Right lobe of liver (tissue), 6 donors: Measurements from ENCODE around the gene XCL2. TPM values are rescaled to one million over a fixed set of nuclear protein-coding genes. Genes with fewer than 3 reads are reported as not detected.
"Not testable (repeated sequence)": the region's sequence is repeated elsewhere in the genome, so short reads cannot be mapped to it uniquely, and the experiment has no call there.

Experiments used
- ATAC-seq, 4 donors: fragments of 200-7000 bp; cut with Tn5 transposase; one replicate each; pipeline ENCODE4 v1.9.1; 2020; ENCODE audit warnings: mild to moderate bottlenecking in 4 of 4, moderate library complexity in 4 of 4
- DNase-seq, 3 donors: peaks; one replicate each; pipeline ENCODE4 v3.0.0-alpha.2; 2020
- H3K27ac ChIP-seq, 3 donors: fragments of 200-600 bp; one replicate each; pipeline ENCODE4 v1.8.0; 2022
- H3K27me3 ChIP-seq, 2 donors: fragments of 200-600 bp; one replicate each; pipeline ENCODE4 v1.8.0; 2022
- H3K36me3 ChIP-seq, 4 donors: fragments of 200-600 bp; sonication (generic) in 1 of 4; one replicate each; pipeline versions ENCODE4 v1.5.1 to v1.8.0; 2017 to 2022; ENCODE audit warnings: control low read depth in 1 of 4
- H3K4me1 ChIP-seq, 4 donors: fragments of 200-600 bp; sonication (generic) in 1 of 4; one replicate each; pipeline versions ENCODE4 v1.5.1 to v1.8.0; 2017 to 2022; ENCODE audit warnings: control low read depth in 1 of 4
- H3K4me3 ChIP-seq, 3 donors: fragments of 200-600 bp; one replicate each; pipeline ENCODE4 v1.8.0; 2022
- H3K9me3 ChIP-seq, 4 donors: fragments of 200-600 bp; sonication (generic) in 1 of 4; one replicate each; pipeline versions ENCODE4 v1.5.1 to v1.8.0; 2017 to 2022; ENCODE audit warnings: control low read depth in 1 of 4
- CTCF ChIP-seq, 4 donors: fragments of 200-600 bp in 3 of 4; fragments of 450-650 bp in 1 of 4; IDR thresholded peaks; one replicate each; pipeline versions ENCODE4 v1.5.1 to v1.8.0; 2016 to 2022; ENCODE audit warnings: antibody characterized with exemption in 4 of 4, mild to moderate bottlenecking in 2 of 4
- POLR2A ChIP-seq: fragments of 450-650 bp; IDR thresholded peaks from one replicate; pipeline ENCODE4 v1.6.1; 2017; ENCODE audit warnings: antibody characterized with exemption, mild to moderate bottlenecking
- WGBS: methylation state at CpG from one replicate; pipeline ENCODE4 v1.1.6; 2018; ENCODE audit warnings: low coverage, low lambda C conversion rate; ENCODE audit not compliant: insufficient coverage; ENCODE audit errors: missing lambda C conversion rate; 5-methylcytosine and 5-hydroxymethylcytosine counted together
- intact Hi-C, 2 donors: fragments of 100-400 bp; cut with DNase I; formaldehyde crosslinking; loops; one replicate each; pipeline versions ENCODE4 v1.11.2 to v1.14.1; 2022
- long read RNA-seq: library from polyadenylated mRNA; unstranded; transcript quantifications from one replicate; pipeline ENCODE4 v2.0.0, GENCODE V29; 2019
- total RNA-seq, 6 experiments: library from RNA; depleted of rRNA in 2 of 6; stranded (reverse); fragments of >200 nt in 2 of 6; fragmentation: NEBNext Ultra II Directional in 3 of 6; extraction: Animal tissue kit (Norgen Biotek cat#: 25700) in 3 of 6; gene quantifications; one replicate each; pipeline versions ENCODE4 v1.1.0 to v1.2.4, GENCODE V29; 2016 to 2023
- donor health status: DM: no; HTN: yes; CAD: no.
- donor health status: DM: no; HTN: no; CAD: no.
- donor health status: DM: no; HTN: no; CAD: no.
- donor health status: DM: no; HTN: yes; CAD: no.
- donor health status: DM: no; HTN: yes; CAD: no.

XCL2 gene
- 1 to 10 TPM in 2 of 6 experiments, not detected in 4; 1.4 to 1.6 TPM for total RNA-seq
- long read RNA-seq: 0 reads

GRCh38 chr1:168543840-168544498 lies at the start of gene XCL2:
Gene XCL2, minus strand, starts transcription at chr1:168543997. Its CDS starts 33 bp downstream, at chr1:168543964.
- WGBS: 78% methylated on average over 5 of the region's 8 CpGs
- H3K4me3 ChIP-seq, H3K27me3 ChIP-seq, H3K27ac ChIP-seq, DNase-seq, H3K36me3 ChIP-seq, intact Hi-C loops, H3K9me3 ChIP-seq: not testable (repeated sequence)
- peak in 1 of 4 donors; percentile 25 for ATAC-seq
- peaks cover 0 to 15% (median 0%) of the 10 kb centered on the region in 4 donors for H3K4me1 ChIP-seq

GRCh38 chr1:168591641-168592250 lies 47.9 kb upstream of the XCL2 start:
- Histone ChIP-seq H3K36me3 (no peaks in the 10 kb centered on the region), H3K4me3 (no peak overlapping the region), H3K9me3 (no peaks in the 10 kb centered on the region), H3K27ac (no peak overlapping the region), H3K27me3 (no peaks in the 10 kb centered on the region), H3K4me1 (no peaks in the 10 kb centered on the region)
- 56% methylated on average over 2 of the region's 2 CpGs for WGBS
- intact Hi-C loops: no loop called here
- TF ChIP-seq CTCF (IDR thresholded peaks at IDR 0.05) (no peak), POLR2A (no peak)
- DNase-seq (no peak), ATAC-seq (no peak)

DNA sequence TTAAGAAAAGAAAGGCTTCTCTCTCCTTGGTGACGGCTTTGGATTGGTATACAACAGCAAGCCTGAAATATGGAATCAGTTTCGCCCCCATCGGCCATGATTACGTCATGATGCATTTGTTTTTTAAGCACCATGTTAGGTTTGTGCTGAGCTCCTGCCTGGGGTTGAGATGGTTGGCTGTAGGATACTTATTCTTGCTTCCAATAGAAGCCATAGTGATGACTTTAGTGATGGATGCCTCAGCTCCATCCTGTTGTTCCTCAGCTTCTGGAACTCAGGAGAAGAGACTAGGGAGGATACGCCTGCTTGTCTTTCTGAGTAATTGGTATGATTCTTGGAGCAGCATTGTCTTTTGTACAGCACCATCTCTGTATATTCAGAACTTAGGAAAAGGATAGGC lies 47.3 kb upstream of the XCL2 start:
- no peaks in the 10 kb centered on the region for H3K4me1 ChIP-seq
- H3K36me3 ChIP-seq: no peaks in the 10 kb centered on the region
- no peak overlapping the region for H3K27ac ChIP-seq
- intact Hi-C loops: no loop called here
- 67% methylated on average over 4 of the region's 5 CpGs for WGBS
- TF ChIP-seq POLR2A (no peak), CTCF (IDR thresholded peaks at IDR 0.05) (no peak)
- H3K27me3 ChIP-seq: no peaks in the 10 kb centered on the region
- no peak overlapping the region for H3K4me3 ChIP-seq
- H3K9me3 ChIP-seq: no peaks in the 10 kb centered on the region
- no peak for ATAC-seq
- DNase-seq: no peak

DNA sequence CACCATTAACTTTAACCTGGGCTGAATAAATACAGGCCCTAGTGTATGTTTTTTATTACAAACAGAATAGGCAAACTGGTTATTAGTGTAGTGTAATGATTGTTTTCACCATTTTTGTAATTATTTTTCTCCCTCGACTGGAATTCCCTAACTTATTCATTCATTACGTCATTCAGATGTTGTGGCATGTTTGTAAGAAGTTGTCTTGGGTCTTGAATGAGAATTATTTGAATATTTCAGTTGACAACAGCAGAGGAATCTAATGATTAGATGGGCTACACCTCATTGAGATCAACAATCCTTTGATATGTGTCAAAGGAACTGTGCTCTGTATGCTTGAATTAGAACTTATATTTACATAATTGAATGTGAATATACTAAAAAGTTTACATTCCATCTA lies 45.4 kb upstream of the XCL2 start:
- Histone ChIP-seq H3K27ac (no peak overlapping the region), H3K4me3 (no peak overlapping the region), H3K27me3 (no peaks in the 10 kb centered on the region), H3K36me3 (no peaks in the 10 kb centered on the region), H3K4me1 (no peaks in the 10 kb centered on the region), H3K9me3 (no peaks in the 10 kb centered on the region)
- 66% methylated on average over 2 of the region's 2 CpGs for WGBS
- DNase-seq (no peak), ATAC-seq (no peak)
- TF ChIP-seq CTCF (IDR thresholded peaks at IDR 0.05) (no peak), POLR2A (no peak)
- intact Hi-C loops: loop anchor here in 1 of 2 donors (10.0 kb wide), 1 partner anchor 154 kb away; no protein-coding TSS in a partner anchor

- 75% methylated on average over 1 of the region's 1 CpG for WGBS
- no peak for DNase-seq
- TF ChIP-seq CTCF (IDR thresholded peaks at IDR 0.05) (no peak), POLR2A (no peak)
These were observed 42.1 kb upstream of the XCL2 start for GRCh38 chr1:168585937-168586336.

More at GRCh38 chr1:168585937-168586336, 42.1 kb upstream of the XCL2 start:
- H3K27me3 ChIP-seq: no peaks in the 10 kb centered on the region
- H3K27ac ChIP-seq: no peak overlapping the region
- no peak overlapping the region for H3K4me3 ChIP-seq
- H3K36me3 ChIP-seq: no peaks in the 10 kb centered on the region
- H3K4me1 ChIP-seq: no peaks in the 10 kb centered on the region
- H3K9me3 ChIP-seq: no peaks in the 10 kb centered on the region
- ATAC-seq: no peak
- intact Hi-C loops: loop anchor here in 1 of 2 donors (10.0 kb wide), 1 partner anchor 151 kb away; no protein-coding TSS in a partner anchor
